OCI-M1 (cell line): Measurements from ENCODE around the gene SLC38A3.

Source experiments
- DNase-seq: peaks from one replicate; lab custom pipeline; 2025; lab: John Stamatoyannopoulos, UW

The SLC38A3 gene

DNA sequence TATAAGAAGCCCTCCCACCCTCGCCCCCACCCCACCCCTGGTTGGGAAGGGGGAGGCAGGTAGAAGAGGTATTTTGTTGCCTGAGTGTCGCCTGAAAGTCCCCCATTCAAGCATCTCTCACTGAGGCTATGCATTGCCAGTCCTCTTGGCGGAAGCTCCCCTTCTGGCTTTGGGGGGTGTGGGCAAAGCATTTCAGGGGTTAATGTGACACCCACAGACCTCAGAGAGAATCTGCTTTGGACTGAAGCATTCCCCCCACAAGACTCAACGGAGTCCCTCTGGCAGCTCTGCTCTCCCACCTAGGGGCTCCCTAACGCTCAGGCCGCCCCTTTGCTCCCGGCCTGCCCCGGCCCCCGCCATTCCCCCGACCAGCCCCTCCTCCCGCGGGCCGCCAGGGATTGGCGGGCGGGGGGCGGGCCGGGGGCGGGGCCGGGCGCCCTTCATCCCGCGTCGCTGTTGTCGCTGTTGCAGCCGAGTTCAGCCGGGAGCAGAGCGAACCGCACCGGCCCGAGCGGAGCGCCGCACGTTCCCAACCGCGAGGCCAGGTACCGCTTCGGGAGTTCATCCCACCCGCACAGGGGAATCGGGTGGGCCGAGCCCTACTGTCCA, at the start of gene SLC38A3:
SLC38A3 (plus strand) TSS at position 468 of the 609 bp plus-strand sequence. CDS start 8,929 bp downstream, outside the sequence.
- no peak for DNase-seq

DNA sequence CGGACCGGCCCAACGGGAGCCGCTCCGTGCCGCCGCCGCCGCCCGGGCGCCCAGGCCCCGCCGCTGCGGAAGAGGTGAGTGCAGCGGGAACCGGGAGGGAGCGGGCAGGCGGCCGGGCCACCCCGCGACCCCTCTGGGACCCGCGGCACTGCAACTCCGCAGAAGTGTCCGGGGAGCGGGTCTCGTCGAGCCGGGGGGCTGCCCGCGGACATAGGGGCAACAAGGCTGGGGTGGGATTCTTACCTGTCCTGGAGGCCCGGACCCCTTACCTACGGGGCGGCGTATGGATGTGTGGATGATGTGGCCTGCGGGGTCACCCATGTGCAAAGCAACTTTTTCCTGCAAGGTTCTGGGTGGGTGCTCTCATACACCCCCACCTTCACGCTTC, 49.6 kb upstream of the SLC38A3 start:
- no peak for DNase-seq

DNA sequence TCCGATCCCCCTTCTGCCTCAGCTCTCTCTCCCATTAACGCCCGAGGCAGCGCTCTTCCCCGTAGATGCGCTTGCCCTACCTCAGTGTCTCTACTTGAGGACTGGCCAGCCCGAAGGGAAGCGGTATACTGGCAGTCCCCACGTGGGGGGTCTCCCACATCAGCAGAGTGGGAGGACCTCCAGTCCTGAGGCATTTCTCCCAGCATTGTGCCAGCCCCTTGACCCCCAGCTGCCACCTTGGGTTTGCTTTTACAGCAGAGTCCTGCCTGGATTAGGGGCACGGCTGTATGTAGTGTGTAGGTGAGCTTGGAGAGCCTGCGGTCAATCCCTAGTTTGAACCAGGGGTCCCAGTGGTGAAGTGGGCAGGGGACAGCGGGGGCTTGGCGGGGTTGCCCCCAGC, 49.2 kb upstream of the SLC38A3 start:
- DNase-seq, result no peak

DNA sequence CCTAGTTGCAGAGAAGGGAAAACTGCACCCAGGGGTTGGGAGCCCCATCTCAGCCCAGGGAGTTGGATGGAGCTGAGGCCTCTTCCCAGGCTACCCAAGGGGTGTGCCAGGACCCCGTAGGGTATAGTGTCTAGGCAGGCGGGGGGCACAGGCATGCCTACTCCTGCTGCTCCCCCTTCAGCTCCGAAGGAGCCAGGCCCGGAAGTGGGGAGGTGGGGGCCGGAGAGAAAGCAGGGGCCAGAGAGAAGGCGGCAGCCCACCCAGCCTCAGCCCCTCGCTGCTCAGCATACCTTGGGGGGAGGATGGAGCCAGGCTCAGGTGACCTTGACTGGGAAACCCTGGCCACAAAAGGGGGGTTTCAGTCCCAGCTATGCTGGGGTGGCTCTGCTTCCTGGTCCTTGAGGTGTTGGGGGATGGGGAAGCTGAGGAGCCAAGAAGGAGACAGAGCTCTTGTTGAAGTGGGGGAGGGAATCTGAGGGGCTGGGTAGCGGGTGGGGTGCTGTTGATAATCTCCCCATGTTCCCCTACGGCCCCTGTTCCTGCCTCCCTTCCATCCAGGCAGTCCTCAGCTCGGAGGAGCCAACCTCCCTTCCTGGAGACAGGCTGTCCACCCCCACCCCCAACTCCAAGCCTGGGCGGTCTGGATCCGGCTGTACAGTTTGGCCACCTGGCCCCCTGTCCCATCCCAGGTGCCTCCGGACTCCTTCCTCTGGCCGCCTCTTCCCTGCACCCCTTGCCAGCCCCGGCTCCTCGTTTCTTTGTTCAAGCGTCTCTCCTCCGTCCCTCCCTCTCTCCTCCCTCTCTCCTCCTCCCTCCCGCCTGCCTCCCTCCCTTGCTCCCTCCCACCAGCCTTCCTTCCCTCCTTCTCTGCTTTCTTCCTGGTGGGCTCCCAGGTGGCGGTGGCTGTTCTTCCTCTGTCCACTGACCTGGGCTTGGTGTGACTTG, 48.2 kb upstream of the SLC38A3 start:
- no peak for DNase-seq

DNA sequence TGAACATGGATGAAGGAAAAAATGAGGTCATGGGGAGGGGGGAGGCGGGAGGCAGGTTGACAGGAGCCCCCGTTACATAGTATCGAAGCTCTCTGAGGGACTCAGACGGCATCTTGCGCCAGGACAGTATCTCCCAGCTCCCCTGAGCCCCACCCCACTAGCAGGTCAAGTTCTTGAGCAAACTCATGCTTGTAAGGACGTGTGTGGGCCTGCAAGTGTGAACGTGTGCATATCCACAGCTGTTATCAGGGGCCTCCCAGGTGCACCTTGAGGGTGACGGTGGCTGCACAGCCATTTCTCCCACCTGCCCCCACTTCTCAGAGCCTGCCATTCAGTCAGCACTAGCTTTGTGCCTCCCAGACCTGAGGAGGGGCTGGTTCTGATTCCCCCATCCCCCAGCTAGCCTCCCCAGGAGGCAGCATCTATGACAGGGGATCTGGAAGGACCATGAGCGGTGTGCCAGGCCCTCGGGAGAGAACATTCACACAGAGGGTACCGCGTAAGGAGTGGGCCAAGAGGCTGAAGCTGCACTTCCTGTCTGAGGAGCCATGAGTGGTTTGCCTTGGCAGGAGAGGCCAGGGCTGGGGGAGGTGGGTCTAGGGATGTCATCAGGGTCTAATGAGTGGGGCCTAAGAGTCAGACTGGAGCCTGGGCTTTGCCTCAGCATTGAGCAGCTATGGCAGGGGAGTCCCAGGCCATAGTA, 47.1 kb upstream of the SLC38A3 start:
- DNase-seq, result no peak

DNA sequence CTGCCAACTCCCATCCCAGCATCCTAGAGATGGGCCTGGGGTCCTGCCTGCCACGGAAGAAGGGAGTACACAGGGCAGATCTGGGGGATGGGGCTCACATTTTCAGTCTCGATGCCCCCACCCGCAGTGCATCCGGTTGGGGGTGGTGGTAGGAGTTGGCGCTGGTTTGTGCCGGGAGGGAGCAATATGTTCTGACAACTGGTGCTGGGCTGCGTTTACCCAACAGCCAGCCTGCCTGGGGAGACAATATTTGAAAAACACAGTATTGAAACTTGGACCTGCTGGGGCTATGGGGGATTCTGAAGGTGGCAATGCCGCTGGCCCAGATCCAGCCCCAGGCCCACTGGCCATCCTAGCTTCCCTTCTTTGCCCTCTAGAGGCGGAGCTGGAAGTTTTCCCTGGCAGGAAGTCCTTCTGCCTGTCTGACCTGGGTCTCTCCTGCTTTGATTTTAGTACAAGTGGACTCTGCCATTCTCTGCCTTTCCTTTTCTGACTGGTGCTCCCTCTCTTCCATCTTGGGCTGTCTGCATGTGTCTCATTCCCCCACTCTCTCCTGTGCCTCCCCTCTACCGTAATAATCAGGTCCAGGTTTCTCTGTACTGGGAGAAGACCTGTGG, 46.4 kb upstream of the SLC38A3 start:
- no peak for DNase-seq

DNA sequence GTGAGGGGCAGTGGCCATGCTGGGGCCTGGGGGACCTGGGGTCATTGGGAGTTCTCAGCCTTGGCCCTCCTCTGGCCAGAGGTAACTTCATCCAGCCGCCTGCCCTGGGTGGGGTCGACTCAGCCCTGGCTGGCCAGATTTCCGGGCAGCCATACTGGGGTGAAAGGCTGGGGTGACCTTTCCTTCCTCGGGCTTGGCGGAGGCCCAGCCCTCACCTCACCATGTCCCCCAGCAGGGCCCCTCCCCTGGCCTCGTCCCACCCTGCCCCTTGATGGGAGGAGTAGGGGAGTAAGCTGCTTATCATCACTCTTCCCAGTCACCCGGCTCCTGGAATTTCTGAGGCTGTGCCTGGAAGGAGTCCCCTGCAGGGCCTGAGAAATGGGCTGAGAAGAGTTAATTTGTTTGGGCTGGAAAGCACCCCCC, 44.5 kb upstream of the SLC38A3 start:
- no peak for DNase-seq

DNA sequence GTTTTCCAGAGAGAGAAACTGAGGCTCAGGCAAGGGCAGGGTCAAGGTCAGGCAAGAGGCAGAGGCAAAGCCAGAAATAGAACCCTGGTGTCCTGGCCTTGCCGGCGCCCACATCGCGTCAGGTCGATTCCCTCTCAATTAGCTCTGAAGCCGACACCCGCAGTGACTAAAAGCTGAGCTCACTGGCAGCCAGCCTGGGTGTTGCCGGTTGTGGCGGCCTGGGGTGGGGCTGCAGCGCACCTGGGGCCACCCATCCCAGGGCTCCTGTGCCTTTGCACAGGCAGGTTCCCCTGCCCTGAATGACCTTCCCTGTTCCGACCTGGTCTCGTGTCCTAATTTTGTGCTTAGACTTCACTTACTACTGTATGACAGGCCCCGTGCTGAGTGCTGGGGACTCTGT, 43.8 kb upstream of the SLC38A3 start:
- no peak for DNase-seq

DNA sequence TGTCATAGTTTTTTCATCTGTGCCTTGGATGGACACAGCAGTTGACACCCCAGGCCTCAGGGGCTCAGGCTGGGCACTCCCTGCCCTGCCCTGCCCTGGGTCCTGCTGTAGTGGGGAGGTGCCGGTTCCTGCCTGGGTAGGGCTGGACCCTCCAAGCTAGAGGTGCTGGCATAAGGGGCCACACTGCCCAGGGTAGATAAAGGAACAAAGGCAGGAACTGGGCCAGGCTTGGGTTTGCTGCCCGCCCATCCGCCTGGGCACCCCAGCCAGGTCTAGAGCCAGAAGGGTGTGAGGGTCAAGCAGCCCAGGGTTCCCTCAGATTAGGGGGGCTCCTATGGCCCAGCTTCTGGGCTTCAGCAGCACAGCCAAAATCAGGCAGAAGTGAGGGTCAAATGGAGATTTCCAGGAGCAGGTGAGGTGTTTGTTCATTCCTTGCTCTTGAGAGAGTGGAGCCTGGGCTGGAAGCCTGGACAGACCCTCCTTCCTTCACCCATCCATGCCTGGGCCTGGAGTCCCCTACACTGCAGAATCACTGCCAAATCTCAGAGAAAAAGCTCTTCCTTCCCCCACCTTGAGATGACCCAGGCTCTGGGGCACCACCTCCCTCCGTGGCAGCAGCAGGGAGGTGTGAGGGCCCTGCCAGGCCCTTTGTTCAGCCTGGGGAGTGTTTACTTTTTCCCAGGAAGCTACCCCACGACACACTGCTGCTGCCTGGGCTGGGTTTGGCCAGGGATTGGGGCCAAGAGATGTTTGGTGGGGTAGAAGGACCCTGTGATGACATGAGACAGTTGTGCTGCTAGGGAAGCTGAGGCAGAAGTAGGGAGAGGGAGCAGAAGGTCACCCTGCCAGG, 42.8 kb upstream of the SLC38A3 start:
- DNase-seq, result no peak

DNA sequence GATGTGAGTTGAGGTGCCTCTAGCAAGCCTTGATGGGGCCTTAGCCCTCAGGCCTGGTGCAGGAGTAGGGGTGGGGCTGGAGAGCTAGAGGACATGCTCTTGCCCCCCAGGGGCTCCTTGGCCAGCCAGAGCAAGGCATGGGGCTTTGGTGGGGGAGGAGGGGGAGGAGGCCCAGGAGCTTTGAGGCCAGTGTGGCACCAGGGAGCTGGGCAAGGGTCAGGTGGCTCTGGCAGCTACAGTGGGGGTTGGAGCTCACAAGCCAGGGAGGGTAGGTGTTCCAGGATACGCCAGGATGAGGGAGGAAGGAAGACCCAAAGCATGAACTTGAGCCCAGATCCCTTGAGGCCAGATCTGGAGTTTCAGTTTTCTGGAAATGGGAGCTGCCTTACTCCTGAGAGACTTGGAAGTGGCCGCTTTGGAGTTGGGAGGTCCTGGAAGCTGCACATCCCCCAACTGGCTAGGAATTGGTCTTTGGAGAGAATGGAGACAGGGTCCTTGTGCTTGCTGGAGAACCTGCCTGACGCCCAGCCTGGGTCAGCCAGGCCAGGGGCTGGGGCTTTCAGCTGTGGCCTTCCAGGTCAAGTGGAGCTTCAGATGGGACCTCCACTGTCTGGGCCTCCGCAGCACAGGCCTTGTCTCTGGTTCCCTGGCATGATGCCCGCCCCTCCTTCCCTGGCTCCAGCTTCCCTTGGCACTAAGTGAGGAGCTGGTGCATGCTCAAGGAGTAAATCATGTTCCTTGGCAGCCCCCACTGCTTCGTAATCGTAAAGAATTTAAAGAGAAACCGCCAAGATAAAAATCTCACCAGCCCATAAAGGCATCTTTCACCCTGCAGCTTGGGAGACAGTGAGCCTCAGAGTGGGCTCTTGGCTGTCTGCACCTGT, 41.3 kb upstream of the SLC38A3 start:
- DNase-seq, result no peak

DNA sequence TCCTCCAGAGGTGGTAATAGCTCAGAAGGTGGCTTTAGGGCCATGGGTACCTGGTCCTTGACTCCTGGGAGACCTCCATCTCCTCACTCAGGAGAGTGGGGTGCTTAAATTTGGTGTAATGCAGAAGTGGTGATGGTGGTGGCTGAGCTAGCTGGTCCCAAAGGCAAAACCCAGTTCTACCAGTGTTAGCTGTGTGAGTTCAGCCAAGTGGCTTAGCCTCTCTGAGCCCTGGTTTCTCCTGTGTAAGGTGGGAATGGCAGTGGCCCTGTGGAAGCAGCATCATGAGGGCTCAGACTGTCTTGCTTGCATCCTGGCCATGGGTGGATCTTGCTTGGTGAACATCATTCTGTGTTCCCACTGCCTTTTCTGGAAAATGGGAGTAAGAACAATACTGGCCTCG, 40.6 kb upstream of the SLC38A3 start:
- DNase-seq, result no peak

DNA sequence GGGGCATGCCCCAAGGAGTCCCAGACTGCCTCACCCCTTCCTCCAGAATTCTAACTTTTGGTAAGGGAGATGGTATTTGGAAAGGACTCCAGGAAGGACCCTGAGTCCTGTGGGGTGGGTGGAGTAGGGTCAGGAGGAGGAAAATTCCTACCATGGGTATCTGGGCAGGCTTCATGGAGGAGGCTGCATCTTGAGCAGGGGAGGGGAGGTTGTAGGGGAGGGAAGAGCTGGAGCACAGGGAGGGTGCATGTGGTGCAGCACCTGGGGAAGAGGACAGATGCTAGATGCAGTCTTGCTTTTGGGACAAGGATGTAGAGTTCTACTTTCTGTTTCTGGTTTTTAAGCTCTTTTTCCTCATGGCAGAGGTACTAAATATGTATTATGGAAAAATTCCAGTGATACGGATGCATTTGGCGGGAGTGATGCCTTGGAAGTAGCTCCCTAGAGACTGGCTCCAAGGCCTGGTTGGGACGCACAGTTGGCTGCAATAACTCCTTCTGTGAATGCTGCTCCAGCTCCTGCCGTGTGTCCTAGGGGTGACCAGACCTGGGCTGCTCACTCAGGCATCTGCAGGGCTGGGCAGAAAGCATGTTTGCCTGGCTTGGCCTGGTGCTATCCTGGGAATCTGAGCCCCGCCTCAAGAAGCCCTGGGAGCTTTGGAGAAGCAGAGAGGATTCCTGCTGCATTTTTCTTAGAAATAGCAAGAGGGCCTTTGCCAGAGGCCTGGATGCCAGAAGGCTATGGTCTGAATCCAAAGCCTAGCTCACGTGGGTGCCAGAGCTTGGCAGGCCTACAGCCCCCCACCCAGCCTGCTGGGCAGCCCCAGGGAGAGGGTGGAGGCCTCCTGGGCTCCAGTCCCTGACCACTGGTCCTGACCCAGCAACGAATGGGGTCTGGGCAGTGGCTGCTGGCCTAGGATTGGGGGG, 39.8 kb upstream of the SLC38A3 start:
- no peak for DNase-seq

DNA sequence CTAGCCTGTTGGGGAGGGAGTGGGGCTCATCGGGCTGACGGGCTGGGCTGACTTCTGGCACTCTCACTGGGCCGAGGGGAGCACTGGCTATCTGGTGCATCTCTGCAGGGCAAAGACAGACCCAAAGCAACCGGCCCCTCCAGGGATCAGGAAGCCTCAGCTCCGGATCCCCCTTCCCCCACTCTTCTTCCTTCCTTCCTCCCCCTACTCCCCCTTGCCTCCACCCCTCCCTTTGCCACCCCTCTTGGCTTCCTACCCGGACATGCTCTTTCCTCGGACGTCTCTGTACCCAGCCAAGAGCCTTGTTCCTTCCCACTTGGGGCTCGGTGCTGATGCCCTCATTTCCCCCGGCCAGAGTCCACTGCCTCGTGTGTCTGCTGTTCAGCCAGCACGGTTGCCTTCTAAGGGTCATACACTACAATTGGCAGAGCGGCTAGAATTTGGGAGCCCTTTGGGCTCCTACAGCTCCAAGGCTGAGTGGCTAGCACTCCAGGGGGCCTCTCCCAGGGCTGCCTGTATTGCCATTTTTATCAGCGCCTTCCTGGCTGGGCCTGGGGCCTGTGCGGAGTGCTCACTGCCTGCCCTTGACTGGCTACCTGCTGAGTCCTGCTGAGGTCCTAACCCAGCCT, 39.0 kb upstream of the SLC38A3 start:
- DNase-seq, result no peak

DNA sequence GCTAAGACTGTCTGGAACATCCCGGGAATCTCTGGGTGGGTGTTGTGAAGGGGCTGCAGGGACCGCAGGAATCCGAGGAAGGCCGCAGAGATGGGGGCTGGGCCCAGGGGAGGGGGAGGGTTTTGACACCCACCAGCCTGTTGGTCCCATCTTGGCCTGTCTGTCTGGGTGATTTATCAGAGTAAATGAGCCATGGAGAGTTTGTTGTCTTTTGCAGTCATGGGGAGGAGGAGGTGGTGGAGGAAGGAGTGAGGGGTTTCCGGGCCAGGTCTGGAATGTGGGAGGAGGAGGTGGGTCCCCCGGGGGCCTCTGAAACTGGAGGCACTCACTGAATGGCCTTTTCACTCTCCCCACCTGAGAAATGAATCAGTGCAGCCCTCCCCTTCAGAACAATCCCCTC, 38.5 kb upstream of the SLC38A3 start:
- no peak for DNase-seq

DNA sequence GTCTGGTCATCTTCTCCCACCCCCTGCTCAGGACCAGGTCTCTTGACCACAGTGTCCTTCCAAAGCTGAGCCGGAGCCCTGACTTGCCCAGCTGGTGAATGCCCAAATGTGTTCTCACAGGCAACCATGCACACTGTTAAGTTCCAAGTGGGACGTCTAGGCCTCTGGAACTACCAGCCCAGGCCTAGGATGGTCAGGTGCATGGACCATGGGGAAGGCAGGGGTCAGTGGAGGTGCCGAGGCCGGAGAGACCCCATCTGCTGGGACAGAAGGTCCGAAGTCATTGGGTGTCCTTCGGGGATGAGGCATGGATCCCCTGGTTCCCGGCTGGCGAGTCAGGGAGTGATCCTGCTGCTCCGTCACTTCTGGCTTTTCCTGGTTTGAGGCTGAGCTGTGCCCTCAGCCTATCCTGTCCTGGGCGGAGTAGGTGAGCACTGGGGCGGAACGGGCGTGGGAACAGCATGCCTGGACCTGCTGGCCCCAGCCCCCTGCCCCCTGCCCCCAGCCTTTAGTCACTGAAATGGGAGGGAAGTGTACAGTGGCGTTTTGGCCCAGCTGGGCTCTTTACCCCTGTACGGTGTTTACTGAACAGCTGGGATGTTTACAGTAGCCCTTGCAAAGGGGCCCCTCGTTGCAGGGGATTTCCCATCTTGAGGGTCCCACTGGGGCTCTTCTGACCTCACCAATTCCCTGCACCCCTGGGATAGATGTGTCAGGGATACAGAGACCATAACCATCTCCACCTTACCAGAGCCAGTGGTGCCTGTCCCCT, 37.8 kb upstream of the SLC38A3 start:
- DNase-seq, result no peak

DNA sequence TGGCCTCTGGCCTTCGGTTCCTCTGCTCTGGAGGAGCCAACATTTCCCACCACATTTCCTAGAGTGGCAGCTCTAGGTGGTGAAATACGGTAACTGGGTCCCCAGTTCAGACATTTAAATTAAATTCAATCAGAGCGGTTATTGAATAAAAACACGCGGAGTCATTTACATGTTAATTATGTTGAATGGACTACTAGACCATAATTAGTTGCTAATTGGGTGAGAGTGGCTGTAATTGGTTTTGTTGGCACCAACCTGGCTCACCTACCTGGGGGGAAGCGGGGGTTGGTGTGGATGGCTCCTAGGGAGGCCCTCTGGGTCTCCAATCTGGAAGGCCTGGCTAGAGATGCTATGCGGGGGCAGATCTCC, 37.2 kb upstream of the SLC38A3 start:
- DNase-seq, result no peak

DNA sequence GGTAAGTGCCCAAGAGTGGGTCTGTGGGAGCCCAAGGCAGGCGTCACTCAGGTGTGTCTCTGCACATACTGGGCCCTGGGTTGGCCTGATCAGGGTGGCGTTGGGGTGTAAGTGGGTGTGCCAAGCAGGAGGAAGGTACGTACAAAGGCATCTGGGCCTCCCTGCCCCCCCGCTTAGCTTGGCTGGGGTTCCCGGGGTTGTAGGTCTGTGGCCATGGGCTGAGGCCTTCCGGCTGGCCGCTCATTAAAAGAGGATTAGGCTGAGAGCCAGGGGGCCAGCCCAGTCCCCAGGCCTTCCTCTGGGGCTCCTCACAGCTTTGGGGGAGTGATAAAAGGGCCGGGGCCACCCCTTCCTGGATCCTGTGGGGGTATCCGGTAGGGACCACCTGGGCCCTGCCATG, 36.7 kb upstream of the SLC38A3 start:
- DNase-seq, result no peak

DNA sequence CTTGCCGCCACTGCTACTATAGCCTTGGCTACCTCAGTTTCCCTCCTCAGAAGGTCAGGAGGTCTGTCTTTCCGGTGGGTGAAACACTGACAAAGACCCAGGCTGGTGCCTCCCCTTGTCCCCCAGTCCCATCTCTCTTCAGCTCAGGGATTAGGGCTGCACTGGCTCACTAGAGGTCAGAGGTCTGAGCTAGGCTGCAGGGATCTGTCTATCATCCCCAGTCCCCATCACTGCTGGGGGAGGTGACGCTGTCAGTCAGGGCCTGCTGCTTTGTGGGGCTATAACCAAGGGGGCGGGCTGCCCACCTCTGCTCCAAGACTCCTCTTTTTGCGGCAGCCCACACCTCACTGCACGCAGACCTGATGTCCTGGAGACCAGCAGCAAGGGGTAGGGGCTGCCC, 36.3 kb upstream of the SLC38A3 start:
- DNase-seq, result no peak
